HEK293 (cell line): Measurements from ENCODE around the gene DCPS.

Experiments used
- CTCF ChIP-seq: fragments of 450-650 bp; formaldehyde crosslinking; IDR thresholded peaks from 2 replicates; pipeline ENCODE4 v1.5.1; 2016; ENCODE audit warnings: missing biosample characterization, missing genetic modification characterization
- HOXA7 ChIP-seq: sonication (generic); formaldehyde crosslinking; IDR thresholded peaks from 2 replicates; pipeline ENCODE4 v1.8.1; 2022; ENCODE audit warnings: missing genetic modification reagents, borderline replicate concordance
- YY1 ChIP-seq: fragments of 450-650 bp; formaldehyde crosslinking; IDR thresholded peaks from 2 replicates; pipeline ENCODE4 v1.5.1; 2018; ENCODE audit warnings: missing biosample characterization, missing genetic modification characterization
- ZBTB20 ChIP-seq: fragments of 450-650 bp; formaldehyde crosslinking; IDR thresholded peaks from 2 replicates; pipeline ENCODE4 v1.5.1; 2016; ENCODE audit warnings: missing biosample characterization, missing genetic modification characterization
- ZNF202 ChIP-seq: fragments of 450-650 bp; formaldehyde crosslinking; IDR thresholded peaks from 2 replicates; pipeline ENCODE4 v1.5.1; 2016; ENCODE audit warnings: missing biosample characterization, missing genetic modification characterization, borderline replicate concordance
- ZNF423 ChIP-seq: fragments of 450-650 bp; formaldehyde crosslinking; IDR thresholded peaks from 2 replicates; pipeline ENCODE4 v1.5.1; 2016; ENCODE audit warnings: missing biosample characterization, missing genetic modification characterization
- ZNF747 ChIP-seq: fragments of 450-650 bp; formaldehyde crosslinking; IDR thresholded peaks from 2 replicates; pipeline ENCODE4 v1.5.1; 2016; ENCODE audit warnings: missing biosample characterization, missing genetic modification characterization
- ZNF830 ChIP-seq: fragments of 450-650 bp; IDR thresholded peaks from 2 replicates; pipeline ENCODE4 v1.5.0; 2018; ENCODE audit warnings: missing biosample characterization, missing genetic modification characterization, low read depth, mild to moderate bottlenecking, moderate library complexity
- TF ChIP-seq, protein P1 (sequence below): fragments of 450-650 bp; formaldehyde crosslinking; IDR thresholded peaks from 2 replicates; pipeline ENCODE4 v1.5.1; 2016; ENCODE audit warnings: missing biosample characterization, missing genetic modification characterization
- TF ChIP-seq, protein P2 (sequence below): fragments of 450-650 bp; formaldehyde crosslinking; IDR thresholded peaks from 2 replicates; pipeline ENCODE4 v1.5.1; 2017; ENCODE audit warnings: missing biosample characterization, missing genetic modification characterization

- TF ChIP-seq ZBTB20 (no peak), ZNF423 (tag by site-specific recombination) (no peak), ZNF202 (tag by site-specific recombination) (no peak), ZNF830 (tag by site-specific recombination) (no peak), YY1 (tag by site-specific recombination) (no peak), CTCF (tag by site-specific recombination) (no peak), ZNF747 (tag by site-specific recombination) (no peak), HOXA7 (CRISPR knock-in tag) (no peak)
- TF ChIP-seq, protein P1, sequence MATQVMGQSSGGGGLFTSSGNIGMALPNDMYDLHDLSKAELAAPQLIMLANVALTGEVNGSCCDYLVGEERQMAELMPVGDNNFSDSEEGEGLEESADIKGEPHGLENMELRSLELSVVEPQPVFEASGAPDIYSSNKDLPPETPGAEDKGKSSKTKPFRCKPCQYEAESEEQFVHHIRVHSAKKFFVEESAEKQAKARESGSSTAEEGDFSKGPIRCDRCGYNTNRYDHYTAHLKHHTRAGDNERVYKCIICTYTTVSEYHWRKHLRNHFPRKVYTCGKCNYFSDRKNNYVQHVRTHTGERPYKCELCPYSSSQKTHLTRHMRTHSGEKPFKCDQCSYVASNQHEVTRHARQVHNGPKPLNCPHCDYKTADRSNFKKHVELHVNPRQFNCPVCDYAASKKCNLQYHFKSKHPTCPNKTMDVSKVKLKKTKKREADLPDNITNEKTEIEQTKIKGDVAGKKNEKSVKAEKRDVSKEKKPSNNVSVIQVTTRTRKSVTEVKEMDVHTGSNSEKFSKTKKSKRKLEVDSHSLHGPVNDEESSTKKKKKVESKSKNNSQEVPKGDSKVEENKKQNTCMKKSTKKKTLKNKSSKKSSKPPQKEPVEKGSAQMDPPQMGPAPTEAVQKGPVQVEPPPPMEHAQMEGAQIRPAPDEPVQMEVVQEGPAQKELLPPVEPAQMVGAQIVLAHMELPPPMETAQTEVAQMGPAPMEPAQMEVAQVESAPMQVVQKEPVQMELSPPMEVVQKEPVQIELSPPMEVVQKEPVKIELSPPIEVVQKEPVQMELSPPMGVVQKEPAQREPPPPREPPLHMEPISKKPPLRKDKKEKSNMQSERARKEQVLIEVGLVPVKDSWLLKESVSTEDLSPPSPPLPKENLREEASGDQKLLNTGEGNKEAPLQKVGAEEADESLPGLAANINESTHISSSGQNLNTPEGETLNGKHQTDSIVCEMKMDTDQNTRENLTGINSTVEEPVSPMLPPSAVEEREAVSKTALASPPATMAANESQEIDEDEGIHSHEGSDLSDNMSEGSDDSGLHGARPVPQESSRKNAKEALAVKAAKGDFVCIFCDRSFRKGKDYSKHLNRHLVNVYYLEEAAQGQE (tag by site-specific recombination), result no peak
- TF ChIP-seq, protein P2, sequence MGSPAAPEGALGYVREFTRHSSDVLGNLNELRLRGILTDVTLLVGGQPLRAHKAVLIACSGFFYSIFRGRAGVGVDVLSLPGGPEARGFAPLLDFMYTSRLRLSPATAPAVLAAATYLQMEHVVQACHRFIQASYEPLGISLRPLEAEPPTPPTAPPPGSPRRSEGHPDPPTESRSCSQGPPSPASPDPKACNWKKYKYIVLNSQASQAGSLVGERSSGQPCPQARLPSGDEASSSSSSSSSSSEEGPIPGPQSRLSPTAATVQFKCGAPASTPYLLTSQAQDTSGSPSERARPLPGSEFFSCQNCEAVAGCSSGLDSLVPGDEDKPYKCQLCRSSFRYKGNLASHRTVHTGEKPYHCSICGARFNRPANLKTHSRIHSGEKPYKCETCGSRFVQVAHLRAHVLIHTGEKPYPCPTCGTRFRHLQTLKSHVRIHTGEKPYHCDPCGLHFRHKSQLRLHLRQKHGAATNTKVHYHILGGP (tag by site-specific recombination), result no peak
Observed at GRCh38 chr11:126358763-126359160, 54.9 kb downstream of the DCPS start.
